Endothelial cell of umbilical vein (primary cell): ENCODE results near the gene CFAP97. TPM values are rescaled to one million over a fixed set of nuclear protein-coding genes. Genes with fewer than 3 reads are reported as not detected.

Experiments used
- BruUV-seq: library from RNA; stranded (reverse); fragments of 400-500 nt; replicated peaks from 2 replicates; lab custom pipeline; 2021; lab: Mats Ljungman, UMichigan
- CTCF ChIA-PET: fragments of 300-600, 350-600 bp; sonication (Branson Sonifier 250); formaldehyde crosslinking; loops from one replicate; lab custom pipeline; 2021; ENCODE audit warnings: antibody characterized with exemption, inconsistent platforms; lab: Charles Lee
- POLR2A ChIA-PET: fragments of 300-600, 350-600 bp; sonication (Branson Sonifier 250); formaldehyde crosslinking; loops from one replicate; lab custom pipeline; 2021; ENCODE audit warnings: antibody characterized with exemption, inconsistent platforms; lab: Charles Lee
- DNase-seq: peaks from one replicate; pipeline ENCODE4 v3.0.0-alpha.2; 2011; ENCODE audit warnings: low read depth, low spot score
- FAIRE-seq: peaks from 2 replicates; lab custom pipeline; 2011; peaks lifted over from hg19 to GRCh38; lab: Jason Lieb, UNC
- H2AFZ ChIP-seq: 2 replicates; pipeline ENCODE4 v1.6.0; 2012; ENCODE audit warnings: low read depth, low read length, control low read depth, inconsistent platforms
- H3K27ac ChIP-seq: 2 replicates; pipeline ENCODE4 v1.5.1; 2011; ENCODE audit warnings: low read depth, mild to moderate bottlenecking, control low read depth, low read length, moderate library complexity; ENCODE audit not compliant: insufficient read depth
- H3K27me3 ChIP-seq, 2 experiments: 2 replicates each; pipeline versions ENCODE4 v1.6.0 to v1.6.1; 2011; ENCODE audit warnings: low read length in 2 of 2, mixed read lengths in 1 of 2; ENCODE audit not compliant: control insufficient read depth in 2 of 2, insufficient read depth in 2 of 2
- H3K36me3 ChIP-seq, 2 experiments: 2 replicates in 1 of 2; 3 replicates in 1 of 2; pipeline ENCODE4 v1.5.1; 2011; ENCODE audit warnings: low read length in 2 of 2, mild to moderate bottlenecking in 1 of 2, moderate library complexity in 1 of 2; ENCODE audit not compliant: control insufficient read depth in 2 of 2, insufficient read depth in 2 of 2; ENCODE audit errors: extremely low read depth in 1 of 2
- H3K4me1 ChIP-seq: 3 replicates; pipeline ENCODE4 v1.5.1; 2011; ENCODE audit warnings: mild to moderate bottlenecking, low read length; ENCODE audit not compliant: control insufficient read depth, insufficient read depth; ENCODE audit errors: extremely low read depth
- H3K4me2 ChIP-seq: 2 replicates; pipeline ENCODE4 v1.6.1; 2011; ENCODE audit warnings: low read length, control low read depth, mixed read lengths; ENCODE audit not compliant: insufficient read depth
- H3K4me3 ChIP-seq, 3 experiments: fragments of 200-600 bp in 1 of 3; sonication (generic), shearing (Covaris generic) in 1 of 3; replicated peaks in 1 of 3; 2 replicates each; pipeline ENCODE4 v1.5.1; 2011 to 2016; ENCODE audit warnings: control low read depth in 3 of 3, low read length in 3 of 3, mild to moderate bottlenecking in 2 of 3, inconsistent platforms in 1 of 3, low read depth in 1 of 3, moderate library complexity in 1 of 3; ENCODE audit not compliant: insufficient read depth in 1 of 3
- H3K79me2 ChIP-seq: 2 replicates; pipeline ENCODE4 v1.6.0; 2012; ENCODE audit warnings: low read length, inconsistent platforms; ENCODE audit not compliant: control insufficient read depth, insufficient read depth
- H3K9ac ChIP-seq: replicated peaks from 2 replicates; pipeline ENCODE3; 2011; ENCODE audit warnings: low read length, control low read depth; ENCODE audit not compliant: insufficient read depth; ENCODE audit errors: extremely low read depth
- H3K9me1 ChIP-seq: replicated peaks from 3 replicates; pipeline ENCODE4 v1.6.0; 2011; ENCODE audit warnings: mild to moderate bottlenecking, low read length; ENCODE audit not compliant: control insufficient read depth, insufficient read depth; ENCODE audit errors: extremely low read depth
- H3K9me3 ChIP-seq: replicated peaks from 2 replicates; pipeline ENCODE4 v1.5.1; 2012; ENCODE audit warnings: low read length, inconsistent platforms; ENCODE audit not compliant: control insufficient read depth, insufficient read depth
- H4K20me1 ChIP-seq: replicated peaks from 2 replicates; pipeline ENCODE3; 2011; ENCODE audit warnings: mild to moderate bottlenecking, low read length; ENCODE audit not compliant: control insufficient read depth, insufficient read depth; ENCODE audit errors: extremely low read depth
- EZH2 ChIP-seq: IDR thresholded peaks from 2 replicates; pipeline ENCODE4 v1.6.1; 2012; ENCODE audit warnings: borderline replicate concordance, low read depth, mild to moderate bottlenecking, moderate library complexity, low read length, inconsistent platforms; ENCODE audit not compliant: severe bottlenecking
- FOS ChIP-seq: IDR thresholded peaks from 2 replicates; pipeline ENCODE4 v1.6.1; 2011; ENCODE audit warnings: mild to moderate bottlenecking, low read length, moderate library complexity, borderline replicate concordance; ENCODE audit not compliant: insufficient read depth
- GATA2 ChIP-seq: IDR thresholded peaks from 2 replicates; pipeline ENCODE4 v1.7.0; 2011; ENCODE audit warnings: low read depth, mild to moderate bottlenecking, moderate library complexity, mixed read lengths, low read length; ENCODE audit not compliant: insufficient read length, insufficient read depth
- JUN ChIP-seq: IDR thresholded peaks from 2 replicates; pipeline ENCODE4 v1.6.1; 2011; ENCODE audit warnings: borderline replicate concordance, low read depth; ENCODE audit not compliant: insufficient read length, insufficient read depth
- MYC ChIP-seq: IDR thresholded peaks from one replicate; pipeline ENCODE4 v1.6.1; 2011; ENCODE audit warnings: mild to moderate bottlenecking, low read depth, low read length
- POLR2A ChIP-seq: IDR thresholded peaks from 2 replicates; pipeline ENCODE4 v1.6.1; 2012; ENCODE audit warnings: low read depth, mild to moderate bottlenecking, control low read depth, low read length
- POLR2AphosphoS5 ChIP-seq: IDR thresholded peaks from 2 replicates; pipeline ENCODE4 v1.6.1; 2012; ENCODE audit warnings: low read depth, mild to moderate bottlenecking, control low read depth, low read length, moderate library complexity; ENCODE audit not compliant: insufficient read depth
- dilution Hi-C: fragments of 300-500 bp; cut with MboI; formaldehyde crosslinking; loops from one replicate; pipeline ENCODE4 v1.15.0; 2019; ENCODE audit warnings: low sequenced_read_pairs; ENCODE audit not compliant: extremely low pct_ligation_motif_present
- intact Hi-C: fragments of 100-400 bp; cut with micrococcal nuclease; formaldehyde crosslinking; loops from one replicate; pipeline ENCODE4 v1.10.0; 2022
- polyA plus RNA-seq, 4 experiments: library from polyadenylated mRNA; depleted of rRNA in 3 of 4; stranded (reverse) in 3 of 4; unstranded in 1 of 4; fragments of >200 nt; gene quantifications; 2 replicates each; pipeline versions ENCODE4 v1.2.1 to v1.2.3, GENCODE V29; 2011 to 2012; ENCODE audit warnings: missing spikeins in 1 of 4
- total RNA-seq: library from RNA; stranded (reverse); gene quantifications from 2 replicates; pipeline ENCODE4 v1.2.3, GENCODE V29; 2021
- TF ChIP-seq, protein P1 (sequence below), 2 donors: IDR thresholded peaks; 1 replicate in 1 of 2; 2 replicates in 1 of 2; pipeline ENCODE4 v1.5.1; 2011; ENCODE audit warnings: low read length in 2 of 2, mild to moderate bottlenecking in 2 of 2, moderate library complexity in 2 of 2, control low read depth in 1 of 2, inconsistent platforms in 1 of 2, low read depth in 1 of 2; ENCODE audit not compliant: insufficient read depth in 1 of 2; ENCODE audit errors: extremely low read depth in 1 of 2
- TF ChIP-seq, protein P2 (sequence below): IDR thresholded peaks from 2 replicates; pipeline ENCODE4 v1.6.1; 2011; ENCODE audit not compliant: insufficient read depth, insufficient read length

Gene CFAP97
- total and polyA plus RNA-seq, 2 donors (not counting 3 experiments of a cell fraction or from before 2014, with no cell fraction given), result 5.3 to 22.4 TPM

DNA sequence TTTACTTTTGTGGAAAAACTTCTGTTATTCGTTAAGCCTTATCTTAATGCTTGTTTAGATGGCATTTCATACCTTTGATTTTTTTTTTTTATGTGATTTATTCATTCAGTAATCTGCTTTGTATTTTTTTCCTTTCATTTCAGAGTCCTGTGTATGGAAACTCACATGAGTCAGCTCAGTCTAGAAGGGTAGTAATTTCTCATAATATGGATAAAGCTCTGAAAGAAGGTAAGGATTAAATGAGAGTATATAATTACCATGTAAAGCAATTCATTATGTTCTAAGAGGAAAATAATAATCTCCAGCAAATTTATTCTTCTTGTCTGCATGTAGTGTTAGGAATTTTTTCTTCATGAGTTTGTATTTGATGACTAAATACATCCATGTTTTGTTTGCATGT, 43.4 kb upstream of the CFAP97 start:
- Histone ChIP-seq H3K4me3 (no peak overlapping the region), H2AFZ (no peak overlapping the region), H3K9ac (no peak overlapping the region), H4K20me1 (no peaks in the 10 kb centered on the region), H3K36me3 (no peaks in the 10 kb centered on the region), H3K79me2 (no peaks in the 10 kb centered on the region), H3K27me3 (no peaks in the 10 kb centered on the region), H3K27ac (no peak overlapping the region), H3K9me1 (no peaks in the 10 kb centered on the region), H3K4me1 (no peaks in the 10 kb centered on the region), H3K4me2 (no peak overlapping the region), H3K9me3 (no peaks in the 10 kb centered on the region)
- intact Hi-C loops, result loop anchor here (2.0 to 5.0 kb wide), 2 partner anchors 14 to 35 kb away; no protein-coding TSS in a partner anchor
- no peak for DNase-seq
- TF ChIP-seq, protein P1, sequence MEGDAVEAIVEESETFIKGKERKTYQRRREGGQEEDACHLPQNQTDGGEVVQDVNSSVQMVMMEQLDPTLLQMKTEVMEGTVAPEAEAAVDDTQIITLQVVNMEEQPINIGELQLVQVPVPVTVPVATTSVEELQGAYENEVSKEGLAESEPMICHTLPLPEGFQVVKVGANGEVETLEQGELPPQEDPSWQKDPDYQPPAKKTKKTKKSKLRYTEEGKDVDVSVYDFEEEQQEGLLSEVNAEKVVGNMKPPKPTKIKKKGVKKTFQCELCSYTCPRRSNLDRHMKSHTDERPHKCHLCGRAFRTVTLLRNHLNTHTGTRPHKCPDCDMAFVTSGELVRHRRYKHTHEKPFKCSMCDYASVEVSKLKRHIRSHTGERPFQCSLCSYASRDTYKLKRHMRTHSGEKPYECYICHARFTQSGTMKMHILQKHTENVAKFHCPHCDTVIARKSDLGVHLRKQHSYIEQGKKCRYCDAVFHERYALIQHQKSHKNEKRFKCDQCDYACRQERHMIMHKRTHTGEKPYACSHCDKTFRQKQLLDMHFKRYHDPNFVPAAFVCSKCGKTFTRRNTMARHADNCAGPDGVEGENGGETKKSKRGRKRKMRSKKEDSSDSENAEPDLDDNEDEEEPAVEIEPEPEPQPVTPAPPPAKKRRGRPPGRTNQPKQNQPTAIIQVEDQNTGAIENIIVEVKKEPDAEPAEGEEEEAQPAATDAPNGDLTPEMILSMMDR (IDR thresholded peaks at IDR 0.05; ENCODE audit: extremely low read depth in 1 of 2, insufficient read depth in 1 of 2, low read depth in 1 of 2, low read length in 2 of 2), result no peak
- TF ChIP-seq FOS, result no peak
- TF ChIP-seq, protein P2, sequence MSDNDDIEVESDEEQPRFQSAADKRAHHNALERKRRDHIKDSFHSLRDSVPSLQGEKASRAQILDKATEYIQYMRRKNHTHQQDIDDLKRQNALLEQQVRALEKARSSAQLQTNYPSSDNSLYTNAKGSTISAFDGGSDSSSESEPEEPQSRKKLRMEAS, result no peak
- TF ChIP-seq POLR2AphosphoS5, result no peak
- no peak for TF ChIP-seq GATA2
- no peak for TF ChIP-seq EZH2
- TF ChIP-seq POLR2A, result no peak
- TF ChIP-seq MYC, result no peak
- TF ChIP-seq JUN, result no peak
- FAIRE-seq, result no peak
- POLR2A ChIA-PET, result no interaction called here
- no TSS peak for BruUV-seq
- dilution Hi-C loops, result no loop called here
- CTCF ChIA-PET, result interaction anchor here (0.7 to 1.4 kb wide), 5 partner anchors 10 to 201 kb away, joined by 3 to 5 read pairs (median 3); no protein-coding TSS in a partner anchor
